GM19468 (cell line): ENCODE data around the gene RAI14.
"Not testable (repeated sequence)": the region's sequence is repeated elsewhere in the genome, so short reads cannot be mapped to it uniquely, and the experiment has no call there.

ENCODE experiments used
- ATAC-seq: cut with Tn5 transposase; IDR thresholded peaks from one replicate; pipeline ENCODE4 v1.9.1; 2021; ENCODE audit warnings: mild to moderate bottlenecking, moderate library complexity, moderate number of reproducible peaks; ENCODE audit not compliant: unreplicated experiment; ENCODE audit errors: extremely low read depth

RAI14 gene

DNA sequence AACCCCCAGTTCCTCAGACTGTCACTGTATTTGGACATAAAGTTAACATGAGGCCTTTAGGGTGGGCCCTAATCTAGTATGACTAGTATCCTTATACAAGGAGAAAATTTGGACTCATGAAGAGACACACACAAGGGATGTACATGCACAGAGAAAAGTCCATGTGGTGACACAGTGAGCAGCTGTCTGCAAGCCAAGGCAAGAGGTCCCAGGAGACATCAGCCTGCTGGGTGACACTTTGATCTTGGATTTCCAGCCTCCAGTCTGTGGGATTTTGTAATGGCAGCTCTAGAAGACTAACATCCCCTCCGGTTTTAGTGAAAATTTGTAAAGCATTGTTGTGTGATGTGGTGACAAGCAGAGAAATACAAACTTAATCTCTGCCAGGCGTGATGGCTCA lies 66.1 kb downstream of the RAI14 start:
- ATAC-seq: no peak

DNA sequence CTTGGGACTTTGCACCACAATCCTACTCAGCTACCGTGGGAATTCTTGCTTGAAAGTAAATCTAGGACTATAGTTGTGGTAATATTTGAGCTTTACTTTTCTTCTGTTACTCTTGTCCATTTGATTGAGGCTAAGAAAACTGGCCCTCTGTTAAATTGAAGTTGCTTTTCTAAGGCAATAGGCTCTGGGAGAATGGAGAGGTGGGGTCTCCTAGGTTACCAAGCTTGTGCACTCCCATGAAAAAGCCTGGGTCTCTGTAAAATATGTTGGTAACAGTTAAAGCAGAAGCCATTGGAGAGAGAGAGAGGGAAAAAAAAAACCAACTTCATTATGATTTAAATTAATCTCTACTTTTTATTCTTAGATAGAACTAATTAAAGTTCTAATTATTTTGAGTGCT lies 68.6 kb downstream of the RAI14 start:
- ATAC-seq: no peak

DNA sequence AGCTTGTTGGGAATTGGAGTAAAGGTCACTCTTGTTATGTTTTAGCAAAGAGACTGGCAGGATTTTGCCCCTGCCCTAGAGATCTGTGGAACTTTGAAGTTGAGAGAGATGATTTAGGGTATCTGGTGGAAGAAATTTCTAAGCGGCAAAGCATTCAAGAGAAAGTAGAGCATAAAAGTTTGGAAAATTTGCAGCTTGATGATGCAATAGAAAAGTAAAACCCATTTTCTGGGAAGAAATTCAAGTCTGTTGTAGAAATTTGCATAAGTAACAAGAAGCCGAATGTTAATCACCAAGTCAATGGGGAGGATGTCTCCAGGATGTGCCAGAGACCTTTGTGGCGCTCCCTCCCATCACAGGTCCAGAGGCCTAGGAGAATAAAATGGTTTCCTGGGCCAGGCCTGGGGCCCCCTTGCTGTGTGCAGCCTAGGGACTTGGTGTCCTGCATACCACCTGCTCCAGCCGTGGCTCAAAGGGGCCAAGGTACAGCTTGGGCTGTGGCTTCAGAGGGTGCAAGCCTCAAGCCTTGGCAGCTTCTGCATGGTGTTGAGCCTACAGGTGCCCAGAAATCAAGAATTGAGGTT lies 71.1 kb downstream of the RAI14 start:
- ATAC-seq: not testable (repeated sequence)

DNA sequence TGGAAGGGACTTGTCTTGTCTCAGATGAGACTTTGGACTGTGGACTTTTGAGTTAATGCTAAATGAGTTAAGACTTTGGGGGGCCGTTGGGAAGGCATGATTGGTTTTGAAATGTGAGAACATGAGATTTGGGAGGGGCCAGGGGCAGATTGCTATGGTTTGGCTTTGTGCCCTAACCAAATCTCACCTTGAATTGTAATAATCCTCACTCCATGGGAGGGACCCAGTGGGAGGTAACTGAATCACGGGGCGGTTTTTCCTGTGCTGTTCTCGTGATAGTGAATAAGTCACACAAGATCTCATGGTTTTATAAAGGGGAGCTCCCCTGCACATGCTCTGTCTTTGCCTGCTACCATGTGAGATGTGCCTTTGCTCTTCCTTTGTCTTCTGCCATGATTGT lies 72.1 kb downstream of the RAI14 start:
- no peak for ATAC-seq

DNA sequence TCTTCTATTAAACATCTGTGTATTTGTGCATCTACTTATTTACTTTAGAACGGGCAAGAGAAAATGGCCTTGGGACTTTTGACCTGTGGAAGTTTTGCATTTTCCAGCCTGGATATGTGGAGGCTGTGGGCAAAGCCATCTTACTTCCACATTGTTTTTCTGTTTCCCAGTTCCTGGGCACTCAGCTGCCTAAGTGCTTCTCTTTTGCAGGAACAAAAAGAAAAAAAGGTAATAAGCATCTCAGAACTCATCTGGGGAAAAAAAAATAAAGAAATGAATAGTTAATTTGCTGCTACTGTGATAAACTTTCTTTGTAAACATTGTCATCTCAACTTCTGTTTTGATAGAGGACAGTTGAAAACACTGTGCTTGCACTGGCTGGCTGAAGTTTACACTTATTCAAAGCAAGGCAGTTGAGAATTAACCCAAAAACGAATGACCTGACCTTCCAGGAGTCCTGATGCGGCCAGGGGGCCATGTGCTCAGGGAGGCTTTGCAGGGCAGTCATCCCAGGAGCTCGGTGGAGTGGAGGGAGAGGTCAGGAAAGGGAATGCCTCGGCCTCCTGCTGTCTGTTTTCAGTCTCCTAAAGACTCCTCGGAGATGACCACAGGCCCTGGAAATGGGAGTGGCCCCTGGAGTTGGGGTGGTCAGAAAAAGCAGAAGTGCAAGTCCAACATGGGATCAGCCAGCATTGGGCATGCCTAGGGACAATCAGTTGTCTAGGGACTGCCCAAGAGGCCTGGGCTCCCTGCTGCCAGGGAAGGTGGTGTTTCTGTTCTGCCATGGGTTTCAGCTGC lies 75.5 kb downstream of the RAI14 start:
- no peak for ATAC-seq

DNA sequence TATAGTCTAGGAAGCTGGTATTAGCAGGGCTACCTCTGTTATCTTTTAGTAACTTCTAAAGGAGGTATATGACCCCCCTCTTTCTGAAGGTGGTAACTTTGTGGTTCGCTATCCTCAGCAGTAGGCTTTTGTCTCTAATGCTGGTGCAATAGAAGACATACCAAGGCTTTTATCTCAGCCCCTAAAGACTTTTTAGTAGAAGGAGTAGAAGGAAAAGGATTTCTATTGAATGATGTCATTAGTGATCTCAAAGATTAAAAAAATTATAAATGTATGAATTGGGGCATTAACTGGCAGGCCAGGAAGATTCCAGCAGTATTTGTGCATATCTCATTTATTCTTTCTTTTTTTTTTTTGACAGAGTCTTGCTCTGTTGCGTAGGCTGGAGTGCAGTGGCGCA lies 78.2 kb downstream of the RAI14 start:
- no peak for ATAC-seq

DNA sequence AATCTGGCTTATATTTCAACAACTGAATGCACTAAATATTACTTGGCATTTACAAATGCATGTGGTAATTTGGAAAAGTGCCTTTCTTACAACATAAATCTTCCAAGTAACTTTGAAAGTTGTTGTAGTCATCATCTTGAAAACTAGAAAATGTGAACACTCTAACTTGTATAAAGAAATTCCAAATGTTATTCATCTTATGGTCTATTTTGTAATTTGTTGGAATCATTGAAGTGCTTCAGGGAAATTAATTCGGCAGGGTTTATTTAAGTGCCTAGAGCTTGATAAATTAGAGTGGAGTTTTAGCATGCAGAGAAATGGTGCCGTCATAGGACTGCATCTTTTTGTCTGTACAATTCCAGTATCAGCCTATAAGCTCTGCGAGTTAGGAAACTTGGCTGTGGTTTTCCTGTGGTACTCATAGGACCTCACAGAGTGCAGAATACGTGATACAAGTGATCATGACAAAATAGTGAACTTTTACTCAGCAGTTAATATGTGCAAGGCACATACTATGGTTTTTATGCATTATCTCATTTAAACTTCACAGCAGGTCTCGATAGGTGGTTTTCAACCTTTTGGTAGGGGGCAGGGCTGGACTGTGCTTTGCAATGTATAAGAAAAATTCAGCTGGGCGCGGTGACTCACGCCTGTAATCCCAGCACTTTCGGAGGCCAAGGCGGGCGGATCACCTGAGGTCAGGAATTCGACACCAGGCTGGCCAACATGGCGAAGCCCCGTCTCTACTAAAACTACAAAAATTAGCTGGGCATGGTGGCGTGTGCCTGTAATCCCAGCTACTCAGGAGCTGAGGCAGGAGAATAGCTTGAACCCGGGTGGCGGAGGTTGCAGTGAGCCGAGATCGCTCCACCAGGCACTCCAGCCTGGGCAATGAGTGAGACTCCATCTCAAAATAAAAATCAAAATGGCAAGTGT lies 79.6 kb downstream of the RAI14 start:
- ATAC-seq: no peak

DNA sequence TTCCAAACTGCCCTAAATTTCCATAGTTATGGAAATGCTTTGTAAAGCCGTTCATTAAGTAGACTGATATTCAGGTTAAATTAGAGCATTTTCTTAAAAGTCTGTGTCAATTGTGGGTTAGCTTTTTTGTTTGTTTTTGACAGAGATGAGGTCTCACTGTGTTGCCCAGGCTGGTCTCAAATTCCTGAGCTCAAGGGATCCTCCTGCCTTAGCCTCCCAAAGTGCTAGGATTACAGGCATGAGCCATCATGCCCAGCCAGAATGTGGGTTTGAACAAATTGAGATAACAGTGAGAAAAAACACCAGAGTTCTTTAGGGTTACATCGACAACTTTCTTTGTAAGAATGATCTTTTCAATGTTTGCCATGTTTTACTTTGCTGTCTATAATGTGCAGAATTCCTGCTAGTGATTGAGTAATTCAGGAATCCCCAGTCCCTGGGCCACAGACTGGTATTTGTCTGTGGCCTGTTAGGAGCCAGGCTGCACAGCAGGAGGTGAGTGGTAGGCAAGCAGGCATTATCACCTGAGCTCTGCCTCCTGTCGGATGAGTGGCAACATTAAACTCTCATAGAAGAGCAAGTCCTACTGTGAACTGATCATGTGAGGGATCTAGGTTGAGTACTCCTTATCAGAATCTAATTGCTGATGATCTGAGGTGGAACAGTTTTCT lies 80.5 kb downstream of the RAI14 start:
- no peak for ATAC-seq

DNA sequence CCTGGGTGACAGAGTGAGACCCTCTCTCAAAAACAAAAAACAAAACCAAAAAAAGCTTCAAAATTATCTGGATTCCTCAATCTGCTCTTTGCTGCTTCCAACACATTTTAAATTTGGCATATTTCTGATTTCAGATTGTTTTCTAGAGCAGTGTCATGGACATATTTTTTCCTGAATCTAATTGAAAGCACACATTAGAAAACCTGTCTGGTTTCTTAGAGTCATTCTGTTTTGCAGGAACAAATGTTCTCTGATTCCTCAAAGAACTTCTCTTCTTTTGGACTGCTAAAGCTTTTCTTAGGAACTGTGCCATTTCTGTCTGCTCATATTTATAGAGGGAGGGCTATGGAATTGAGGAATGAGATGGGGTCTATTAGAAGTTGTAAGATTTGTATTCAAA lies 81.6 kb downstream of the RAI14 start:
- no peak for ATAC-seq

DNA sequence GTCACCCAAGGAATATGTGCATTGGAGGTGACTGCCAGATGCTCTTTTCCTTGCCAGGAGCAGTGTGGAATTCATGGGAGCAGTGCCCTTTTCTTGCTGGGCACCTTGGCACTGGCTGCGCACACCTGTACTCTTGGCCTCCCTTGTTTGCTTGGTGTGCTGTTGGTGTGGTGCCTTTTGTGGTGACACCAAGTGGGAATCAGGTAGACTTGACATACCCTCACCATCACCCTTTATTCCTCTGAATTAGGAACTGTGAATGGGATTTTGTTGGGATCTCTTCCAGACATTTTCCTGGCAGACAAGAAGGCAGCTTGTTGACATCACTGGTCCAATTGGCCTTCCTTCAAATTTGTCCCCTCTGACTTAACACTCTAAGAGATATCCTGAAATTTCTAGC lies 82.3 kb downstream of the RAI14 start:
- no peak for ATAC-seq

DNA sequence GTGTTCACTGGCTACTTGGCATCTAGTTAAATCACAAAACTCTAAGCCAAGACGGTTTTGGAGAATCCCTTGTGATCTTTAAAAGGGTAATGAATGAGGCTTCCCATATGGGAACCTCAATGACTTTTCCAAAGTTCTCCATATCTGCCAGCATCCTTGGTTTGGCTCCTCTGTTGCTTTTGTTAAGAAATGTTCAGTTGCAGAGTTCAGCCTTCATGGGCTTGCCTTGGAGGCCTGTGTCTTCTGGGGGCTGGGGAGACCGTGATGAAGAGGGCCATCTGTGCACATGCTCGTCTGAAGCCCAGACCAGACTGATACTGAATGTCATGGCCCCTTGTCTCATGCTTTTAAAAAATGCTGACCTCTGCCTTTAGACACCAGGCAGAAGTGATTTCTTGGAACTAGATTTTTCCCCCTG lies 84.3 kb downstream of the RAI14 start:
- ATAC-seq: no peak

DNA sequence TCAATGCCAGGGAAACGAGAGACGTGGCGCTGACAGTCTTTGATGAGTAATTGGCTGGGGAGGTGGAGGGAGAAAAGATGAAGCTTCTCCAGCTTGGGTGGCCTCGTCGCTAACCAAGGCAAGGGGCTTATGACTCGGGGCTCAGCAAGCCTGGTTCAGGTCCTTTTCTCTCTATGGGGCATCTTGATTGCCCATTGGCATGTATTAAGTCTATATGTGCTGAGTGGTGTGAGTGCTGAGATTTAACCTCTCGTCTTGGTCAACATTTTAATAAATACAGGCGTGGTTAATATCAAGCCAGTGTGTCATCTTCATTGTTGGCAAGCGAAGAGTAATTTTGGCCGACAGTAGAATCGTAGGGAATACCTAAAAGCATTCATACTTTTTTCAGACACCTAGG lies 85.9 kb downstream of the RAI14 start:
- ATAC-seq: no peak

DNA sequence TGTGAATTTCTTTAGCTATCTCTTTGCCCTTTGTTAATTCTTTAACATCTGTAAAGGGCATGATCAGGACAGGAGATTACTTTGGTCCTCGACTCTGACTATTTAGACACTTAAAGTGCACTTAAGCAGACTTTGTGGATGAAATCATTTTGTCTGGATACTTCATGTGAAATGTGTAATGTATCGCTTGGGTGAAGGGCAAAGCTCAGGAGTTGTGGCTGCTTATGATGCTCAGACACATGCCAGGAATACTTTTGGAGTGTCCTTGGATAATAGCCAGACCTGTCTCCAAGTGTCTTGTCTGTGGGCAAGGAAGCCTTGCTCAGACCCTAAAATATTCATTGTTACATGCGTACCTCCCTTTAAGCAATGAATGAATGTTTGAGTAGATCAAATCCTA lies 87.8 kb downstream of the RAI14 start:
- no peak for ATAC-seq

DNA sequence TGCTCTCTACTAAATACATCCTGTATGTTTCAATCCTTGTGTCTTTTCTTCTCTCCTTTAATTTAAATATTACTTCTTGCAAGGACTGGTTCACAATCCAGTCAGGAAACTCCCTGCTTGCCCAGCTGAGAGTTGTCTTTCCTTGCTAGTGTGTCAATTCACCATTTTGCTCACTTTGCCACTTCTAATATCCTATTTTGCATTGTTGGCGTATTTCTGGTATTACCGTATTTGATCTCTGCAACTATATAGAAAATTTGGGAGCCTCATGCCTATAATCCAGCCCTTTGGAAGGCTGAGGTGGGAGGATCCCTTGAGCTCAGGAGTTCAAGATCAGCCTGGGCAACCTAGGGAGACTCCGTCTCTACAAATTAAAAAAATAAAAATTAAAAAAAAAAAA lies 92.3 kb downstream of the RAI14 start:
- no peak for ATAC-seq

DNA sequence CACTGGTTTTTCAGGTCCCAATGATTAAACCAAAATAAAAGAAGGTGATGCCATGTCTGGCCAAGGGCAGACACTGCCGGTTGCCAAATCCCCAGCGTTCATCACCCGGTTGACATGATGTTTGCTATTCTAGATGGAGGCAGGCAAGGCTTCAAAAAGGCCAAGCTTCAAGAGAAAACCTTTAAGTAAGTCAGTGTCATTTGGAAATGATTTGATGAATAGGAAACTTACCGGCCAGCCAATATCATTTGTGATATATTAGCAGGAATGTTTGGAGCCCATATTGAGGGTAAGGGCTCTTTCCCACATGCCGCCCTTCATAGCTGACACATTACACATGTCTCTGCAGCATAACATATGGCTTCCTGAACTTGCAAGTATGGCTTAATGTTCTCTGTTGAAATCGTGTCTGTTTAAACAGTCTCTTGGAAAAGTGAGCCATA lies 93.3 kb downstream of the RAI14 start:
- no peak for ATAC-seq

DNA sequence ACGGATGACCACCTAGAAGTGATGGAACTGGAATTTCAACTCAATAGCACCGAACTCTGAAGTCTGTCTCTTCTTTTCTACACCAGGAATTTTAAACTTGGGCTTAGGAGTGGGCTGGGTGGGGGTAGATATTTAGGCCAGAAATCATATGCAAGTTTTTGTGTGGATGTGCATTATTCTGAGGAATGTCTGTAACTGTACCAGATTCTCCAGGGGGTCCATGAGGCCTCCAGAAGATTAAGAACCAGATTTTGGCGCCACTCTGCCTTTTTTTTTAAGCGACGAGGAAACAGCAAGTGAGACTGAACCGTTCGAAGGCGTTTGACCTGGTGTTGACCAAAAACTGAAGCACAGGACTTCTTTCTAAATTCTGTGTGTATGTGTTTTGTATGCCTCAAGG lies 94.1 kb downstream of the RAI14 start:
- ATAC-seq: no peak

DNA sequence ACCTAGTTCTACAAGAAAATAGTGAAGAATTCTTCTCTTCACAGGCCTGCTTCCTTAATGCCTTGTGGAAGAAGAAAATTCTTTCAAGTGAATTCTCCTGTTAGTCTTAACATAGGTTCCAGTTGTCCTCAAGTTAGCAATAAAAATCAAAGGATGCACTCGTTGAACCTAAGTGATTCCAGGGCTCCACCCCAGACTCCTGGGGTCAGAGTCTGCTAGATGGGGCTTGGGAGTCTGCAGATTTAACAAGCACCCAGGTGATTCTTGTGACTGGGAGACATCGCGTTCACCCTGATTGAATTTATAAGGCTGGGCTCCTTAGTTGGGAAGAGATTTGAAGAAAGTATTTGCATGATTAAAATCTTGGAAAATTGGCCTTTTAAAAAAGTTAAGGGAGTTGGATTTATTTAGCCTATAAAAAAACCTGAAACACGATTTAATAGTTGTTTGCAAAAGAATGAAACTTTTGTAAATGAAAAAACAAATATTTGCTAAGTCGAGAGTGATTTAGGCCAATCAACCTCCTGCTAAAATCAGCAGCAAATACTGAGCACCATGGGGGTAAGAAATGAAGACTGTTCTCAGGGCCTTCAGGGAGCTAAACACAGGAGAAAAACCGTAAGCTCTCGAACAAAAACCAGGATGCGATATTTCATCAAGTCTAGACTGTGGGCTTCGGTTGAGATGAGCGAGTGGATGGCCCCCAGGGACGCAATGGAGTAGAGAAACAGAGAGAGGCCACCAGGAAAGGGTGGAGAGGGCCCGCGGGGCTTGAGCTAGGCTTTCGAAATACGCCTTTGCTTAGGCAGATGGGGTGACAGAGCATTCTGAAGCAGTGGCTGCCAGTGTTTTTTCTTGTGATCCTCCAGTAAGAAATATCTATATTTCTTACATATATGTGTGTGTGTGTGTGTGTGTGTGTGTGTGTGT lies 95.9 kb downstream of the RAI14 start:
- no peak for ATAC-seq

DNA sequence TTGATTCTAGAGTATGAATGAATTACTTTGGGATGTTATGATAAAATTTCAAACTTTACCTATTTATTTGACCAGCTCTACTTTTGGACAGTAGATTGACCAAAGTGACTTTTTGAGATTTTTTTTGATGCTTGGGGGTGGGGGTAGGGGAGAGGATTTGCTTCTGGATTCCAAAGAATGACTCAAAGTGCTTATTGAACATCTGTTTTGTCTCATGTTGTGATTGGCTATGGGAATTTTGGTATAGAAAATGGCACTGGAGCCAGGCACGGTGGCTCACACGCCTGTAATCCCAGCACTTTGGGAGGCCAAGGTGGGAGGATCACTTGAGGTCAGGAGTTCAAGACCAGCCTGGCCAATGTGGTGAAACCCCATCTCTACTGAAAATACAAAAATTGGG lies 97.1 kb downstream of the RAI14 start:
- ATAC-seq: not testable (repeated sequence)

DNA sequence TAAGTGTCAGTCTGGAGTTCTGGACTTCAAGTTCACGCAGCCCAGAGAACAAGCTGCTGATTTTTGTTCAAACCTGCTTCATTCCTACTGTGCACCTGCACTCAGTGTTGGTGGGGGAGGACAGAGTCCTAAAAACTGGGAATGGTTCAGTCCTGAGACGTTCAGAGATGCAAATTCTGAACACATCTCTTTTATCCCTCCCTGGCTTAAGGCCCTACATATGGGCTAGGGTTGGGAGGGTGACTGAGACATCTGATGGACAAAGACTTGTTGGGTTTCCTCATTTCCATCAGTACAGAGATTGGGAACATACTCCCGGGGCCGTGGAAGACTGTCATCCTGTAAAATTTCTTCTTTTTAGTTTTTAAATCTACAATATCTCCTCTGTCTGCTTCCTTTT lies 99.8 kb downstream of the RAI14 start:
- no peak for ATAC-seq
